NCI-H2107 treated with DMSO at 0.1 percent for 48 hours (cell line): ENCODE data around the gene HAUS7.

Experiments
- DNase-seq: peaks from one replicate; lab custom pipeline; 2025; ENCODE audit not compliant: unreplicated experiment; lab: John Stamatoyannopoulos, UW

The HAUS7 gene

GRCh38 chrX:153499876-153500275 lies 29.5 kb upstream of the HAUS7 start:
- no peak for DNase-seq

GRCh38 chrX:153499341-153499740 lies 29.0 kb upstream of the HAUS7 start:
- no peak for DNase-seq

GRCh38 chrX:153498453-153498852 lies 28.1 kb upstream of the HAUS7 start:
- DNase-seq = no peak

- DNase-seq = no peak
Observed at GRCh38 chrX:153496590-153496959, 26.2 kb upstream of the HAUS7 start.

GRCh38 chrX:153495903-153496589 lies 25.7 kb upstream of the HAUS7 start:
- DNase-seq = no peak

GRCh38 chrX:153495362-153495751 lies 25.0 kb upstream of the HAUS7 start:
- DNase-seq = no peak

- no peak for DNase-seq
Observed at GRCh38 chrX:153494541-153495361, 24.4 kb upstream of the HAUS7 start, which contains the start of gene BGN. TSS of gene BGN (plus strand) at chrX:153494980. CDS start at chrX:153504632, 9,652 bp downstream.

GRCh38 chrX:153494061-153494460 lies 23.7 kb upstream of the HAUS7 start:
- DNase-seq = no peak

GRCh38 chrX:153493085-153493484 lies 22.7 kb upstream of the HAUS7 start:
- no peak for DNase-seq

- DNase-seq = no peak
Observed at GRCh38 chrX:153492543-153492942, 22.2 kb upstream of the HAUS7 start.

GRCh38 chrX:153491918-153492317 lies 21.5 kb upstream of the HAUS7 start:
- no peak for DNase-seq

- DNase-seq = no peak
Observed at GRCh38 chrX:153491351-153491914, 21.1 kb upstream of the HAUS7 start.

- no peak for DNase-seq
Observed at GRCh38 chrX:153490217-153490930, 20.0 kb upstream of the HAUS7 start.

- DNase-seq = no peak
Observed at GRCh38 chrX:153488231-153488914, 18.0 kb upstream of the HAUS7 start.

- no peak for DNase-seq
Observed at GRCh38 chrX:153487590-153488071, 17.3 kb upstream of the HAUS7 start.

- DNase-seq = no peak
Observed at GRCh38 chrX:153486171-153486570, 15.8 kb upstream of the HAUS7 start.

GRCh38 chrX:153485396-153486080 lies 15.2 kb upstream of the HAUS7 start:
- no peak for DNase-seq

- no peak for DNase-seq
Observed at GRCh38 chrX:153482376-153483015, 12.1 kb upstream of the HAUS7 start.

- no peak for DNase-seq
Observed at GRCh38 chrX:153481043-153481442, 10.7 kb upstream of the HAUS7 start.

GRCh38 chrX:153478746-153479145 lies 8.4 kb upstream of the HAUS7 start:
- DNase-seq = no peak
